GM19328 (cell line): ENCODE results near the gene ARHGAP22.

ENCODE experiments used
- ATAC-seq: cut with Tn5 transposase; IDR thresholded peaks from one replicate; pipeline ENCODE4 v1.9.1; 2021; ENCODE audit warnings: mild to moderate bottlenecking, moderate library complexity; ENCODE audit not compliant: unreplicated experiment

Gene ARHGAP22

GRCh38 chr10:48501226-48501625 is 103.6 kb downstream of the ARHGAP22 start:
- no peak for ATAC-seq

GRCh38 chr10:48500771-48501170 is 104.1 kb downstream of the ARHGAP22 start:
- no peak for ATAC-seq

GRCh38 chr10:48498940-48499510 is 105.8 kb downstream of the ARHGAP22 start:
- no peak for ATAC-seq

- ATAC-seq, result no peak
These were observed 106.8 kb downstream of the ARHGAP22 start for GRCh38 chr10:48497780-48498770.

GRCh38 chr10:48496831-48497779 is 107.8 kb downstream of the ARHGAP22 start:
- no peak for ATAC-seq

- ATAC-seq, result no peak
These were observed 108.6 kb downstream of the ARHGAP22 start for GRCh38 chr10:48496105-48496830.

GRCh38 chr10:48495282-48496045 is 109.4 kb downstream of the ARHGAP22 start:
- ATAC-seq, result no peak

- no peak for ATAC-seq
These were observed 110.3 kb downstream of the ARHGAP22 start for GRCh38 chr10:48494611-48495010.

- ATAC-seq, result no peak
These were observed 110.8 kb downstream of the ARHGAP22 start for GRCh38 chr10:48494073-48494472.

GRCh38 chr10:48493083-48493871 is 111.6 kb downstream of the ARHGAP22 start:
- no peak for ATAC-seq

GRCh38 chr10:48492201-48492600 is 112.7 kb downstream of the ARHGAP22 start:
- no peak for ATAC-seq

- no peak for ATAC-seq
These were observed 113.3 kb downstream of the ARHGAP22 start for GRCh38 chr10:48491392-48492139.

GRCh38 chr10:48490946-48491345 is 113.9 kb downstream of the ARHGAP22 start:
- ATAC-seq, result no peak

- no peak for ATAC-seq
These were observed 114.3 kb downstream of the ARHGAP22 start for GRCh38 chr10:48490571-48490940.

- ATAC-seq, result no peak
These were observed 115.8 kb downstream of the ARHGAP22 start for GRCh38 chr10:48489099-48489498.

GRCh38 chr10:48487244-48487643 is 117.6 kb downstream of the ARHGAP22 start:
- no peak for ATAC-seq

GRCh38 chr10:48485711-48486110 is 119.2 kb downstream of the ARHGAP22 start:
- ATAC-seq, result no peak

- no peak for ATAC-seq
These were observed 120.0 kb downstream of the ARHGAP22 start for GRCh38 chr10:48484911-48485310.
